Measurements from ENCODE around the gene ZC3H15.
A peak's percentile ranks its signal among the peaks of the same experiment; 100 is the strongest.

Gene ZC3H15

GRCh38 chr2:186455613-186456012 lies 30.4 kb upstream of the ZC3H15 start:
- no peak overlapping the region for H3K9ac ChIP-seq (ENCODE audit: low read depth, low read length, poor library complexity, severe bottlenecking)
- H3K4me1 ChIP-seq (ENCODE audit: insufficient read depth, low read length, poor library complexity, severe bottlenecking) = peaks cover 7% of the 10 kb centered on the region
- no peaks in the 10 kb centered on the region for H3K9me2 ChIP-seq (replicated peaks; ENCODE audit: low read depth, low read length)
- no peak overlapping the region for H2AFZ ChIP-seq (ENCODE audit: low read length)
- H3K9me3 ChIP-seq (ENCODE audit: insufficient read depth, low read depth, low read length) = no peaks in the 10 kb centered on the region
- no peaks in the 10 kb centered on the region for H3K79me2 ChIP-seq (ENCODE audit: insufficient read depth, low read length)
- no peaks in the 10 kb centered on the region for H3K27me3 ChIP-seq (ENCODE audit: insufficient read depth, low read length, poor library complexity, severe bottlenecking)
- no peaks in the 10 kb centered on the region for H4K20me1 ChIP-seq (ENCODE audit: insufficient read depth, low read length, poor library complexity, severe bottlenecking)
- no peaks in the 10 kb centered on the region for H3K36me3 ChIP-seq (ENCODE audit: insufficient read depth, low read length)
- no peak overlapping the region for H3K4me2 ChIP-seq (ENCODE audit: low read depth, low read length, poor library complexity, severe bottlenecking)
- H3K4me3 ChIP-seq (ENCODE audit: low read length, poor library complexity, severe bottlenecking) = no peak overlapping the region
- TF ChIP-seq EZH2phosphoT487 (IDR thresholded peaks at IDR 0.05; ENCODE audit: borderline replicate concordance) = no peak
- no peak for TF ChIP-seq CTCF (conservative IDR thresholded peaks at IDR 0.05; ENCODE audit: low read length)
- H3F3A ChIP-seq (ENCODE audit: low read depth) = no peaks in the 10 kb centered on the region

- Histone ChIP-seq H3K36me3 (ENCODE audit: insufficient read depth, low read length) (no peaks in the 10 kb centered on the region), H3K4me3 (ENCODE audit: low read length, poor library complexity, severe bottlenecking) (no peak overlapping the region), H3K4me1 (ENCODE audit: insufficient read depth, low read length, poor library complexity, severe bottlenecking) (peaks cover 7% of the 10 kb centered on the region), H3K9me3 (ENCODE audit: insufficient read depth, low read depth, low read length) (no peaks in the 10 kb centered on the region), H3F3A (ENCODE audit: low read depth) (no peaks in the 10 kb centered on the region), H3K27me3 (ENCODE audit: insufficient read depth, low read length, poor library complexity, severe bottlenecking) (no peaks in the 10 kb centered on the region), H3K9me2 (replicated peaks; ENCODE audit: low read depth, low read length) (no peaks in the 10 kb centered on the region), H3K9ac (ENCODE audit: low read depth, low read length, poor library complexity, severe bottlenecking) (no peak overlapping the region), H3K79me2 (ENCODE audit: insufficient read depth, low read length) (no peaks in the 10 kb centered on the region), H3K4me2 (ENCODE audit: low read depth, low read length, poor library complexity, severe bottlenecking) (no peak overlapping the region), H2AFZ (ENCODE audit: low read length) (no peak overlapping the region), H4K20me1 (ENCODE audit: insufficient read depth, low read length, poor library complexity, severe bottlenecking) (no peaks in the 10 kb centered on the region)
- TF ChIP-seq CTCF (conservative IDR thresholded peaks at IDR 0.05; ENCODE audit: low read length) = no peak
- TF ChIP-seq EZH2phosphoT487 (IDR thresholded peaks at IDR 0.05; ENCODE audit: borderline replicate concordance) = no peak
Measured at GRCh38 chr2:186456941-186457340, 29.1 kb upstream of the ZC3H15 start.

GRCh38 chr2:186457908-186458307 lies 28.2 kb upstream of the ZC3H15 start:
- Histone ChIP-seq H3F3A (ENCODE audit: low read depth) (no peaks in the 10 kb centered on the region), H2AFZ (ENCODE audit: low read length) (no peak overlapping the region), H3K36me3 (ENCODE audit: insufficient read depth, low read length) (no peaks in the 10 kb centered on the region), H3K9me3 (ENCODE audit: insufficient read depth, low read depth, low read length) (no peaks in the 10 kb centered on the region), H3K4me2 (ENCODE audit: low read depth, low read length, poor library complexity, severe bottlenecking) (no peak overlapping the region), H3K9ac (ENCODE audit: low read depth, low read length, poor library complexity, severe bottlenecking) (no peak overlapping the region), H3K4me1 (ENCODE audit: insufficient read depth, low read length, poor library complexity, severe bottlenecking) (peaks cover 7% of the 10 kb centered on the region), H3K79me2 (ENCODE audit: insufficient read depth, low read length) (no peaks in the 10 kb centered on the region), H3K27me3 (ENCODE audit: insufficient read depth, low read length, poor library complexity, severe bottlenecking) (no peaks in the 10 kb centered on the region), H3K4me3 (ENCODE audit: low read length, poor library complexity, severe bottlenecking) (no peak overlapping the region), H4K20me1 (ENCODE audit: insufficient read depth, low read length, poor library complexity, severe bottlenecking) (no peaks in the 10 kb centered on the region), H3K9me2 (replicated peaks; ENCODE audit: low read depth, low read length) (no peaks in the 10 kb centered on the region)
- TF ChIP-seq CTCF (conservative IDR thresholded peaks at IDR 0.05; ENCODE audit: low read length) (no peak), EZH2phosphoT487 (IDR thresholded peaks at IDR 0.05; ENCODE audit: borderline replicate concordance) (peak; percentile 75; the same call in 1 of the 2 replicates)

All from Loucy (cell line).